Prostate gland (tissue), 2 donors: ENCODE results near the gene NISCH. TPM values are rescaled to one million over a fixed set of nuclear protein-coding genes. Genes with fewer than 3 reads are reported as not detected.

Experiments used
- DNase-seq: peaks from one replicate; pipeline ENCODE4 v3.0.0-alpha.2; 2019; ENCODE audit warnings: low spot score
- H3K27ac ChIP-seq, 2 donors: fragments of 200-600 bp; sonication (generic); 2 replicates each; pipeline ENCODE4 v1.5.1; 2017 to 2019
- H3K27me3 ChIP-seq: fragments of 200-600 bp; sonication (generic); replicated peaks from 2 replicates; pipeline ENCODE4 v1.5.1; 2019; ENCODE audit not compliant: insufficient read depth
- H3K36me3 ChIP-seq, 2 donors: fragments of 200-600 bp; sonication (generic); 1 replicate in 1 of 2; 2 replicates in 1 of 2; pipeline versions ENCODE4 v1.5.1 to v1.8.1; 2017 to 2019
- H3K4me1 ChIP-seq: fragments of 200-600 bp; sonication (generic); replicated peaks from 2 replicates; pipeline ENCODE4 v1.5.1; 2019
- H3K4me3 ChIP-seq, 2 donors: fragments of 200-600 bp; sonication (generic); 2 replicates each; pipeline ENCODE4 v1.5.1; 2017 to 2019
- H3K9me3 ChIP-seq: fragments of 200-600 bp; sonication (generic); 2 replicates; pipeline ENCODE4 v1.5.1; 2017
- CTCF ChIP-seq, 4 experiments: fragments of 200-600 bp in 2 of 4; fragments of 450-650 bp in 2 of 4; sonication (generic) in 2 of 4; IDR thresholded peaks; 1 replicate in 3 of 4; 2 replicates in 1 of 4; pipeline ENCODE4 v1.5.1; 2016 to 2019; ENCODE audit warnings: antibody characterized with exemption in 4 of 4, mild to moderate bottlenecking in 2 of 4, moderate library complexity in 2 of 4
- POLR2A ChIP-seq: fragments of 450-650 bp; IDR thresholded peaks from one replicate; pipeline ENCODE4 v1.6.1; 2016; ENCODE audit warnings: antibody characterized with exemption, mild to moderate bottlenecking
- POLR2AphosphoS5 ChIP-seq: sonication (generic); formaldehyde crosslinking; IDR thresholded peaks from one replicate; pipeline ENCODE4 v1.6.1; 2017; ENCODE audit warnings: antibody characterized with exemption
- WGBS: methylation state at CpG from one replicate; pipeline ENCODE4 v1.1.5; 2018; 5-methylcytosine and 5-hydroxymethylcytosine counted together
- intact Hi-C: fragments of 100-400 bp; cut with DNase I; formaldehyde crosslinking; loops from one replicate; pipeline ENCODE4 v1.14.2; 2022
- total RNA-seq, 2 donors: library from RNA; depleted of rRNA; stranded (reverse); fragments of >200 nt; gene quantifications; one replicate each; pipeline ENCODE4 v1.1.0, GENCODE V29; 2016

NISCH gene
- total RNA-seq, 2 donors from 2014 or later = 107 to 277 TPM

- Histone ChIP-seq H3K9me3 (no peaks in the 10 kb centered on the region), H3K4me3 (no peak overlapping the region), H3K27me3 (no peaks in the 10 kb centered on the region), H3K27ac (no peak overlapping the region), H3K36me3 (no peaks in the 10 kb centered on the region), H3K4me1 (peaks cover 23% of the 10 kb centered on the region)
- WGBS = 78% methylated on average over 2 of the region's 2 CpGs
- intact Hi-C loops = no loop called here
- TF ChIP-seq POLR2AphosphoS5 (no peak), POLR2A (no peak), CTCF (IDR thresholded peaks at IDR 0.05) (no peak)
- DNase-seq = no peak
Measured at GRCh38 chr3:52541050-52541449, 85.6 kb downstream of the NISCH start.

Other genes with a start within 250 kb of the NISCH start
- under 1 TPM in 1 of 2 donors, not detected in 1; 0.17 TPM for gene TLR9, start 230.0 kb upstream of the NISCH start, total RNA-seq
- gene TWF2, start 216.4 kb upstream of the NISCH start, total RNA-seq = 10 to 100 TPM; 60.9 to 65.5 TPM
- 10 to 100 TPM; 22.4 to 33.2 TPM for gene PPM1M, start 209.8 kb upstream of the NISCH start, total RNA-seq
- 10 to 100 TPM; 52.4 to 86.9 TPM for gene WDR82, start 177.0 kb upstream of the NISCH start, total RNA-seq
- 10 to 100 TPM in 1 of 2 donors, 1 to 10 TPM in 1; 7.3 to 12.2 TPM for gene GLYCTK, start 167.8 kb upstream of the NISCH start, total RNA-seq
- gene DNAH1, start 139.3 kb upstream of the NISCH start, total RNA-seq = 10 to 100 TPM in 1 of 2 donors, 1 to 10 TPM in 1; 5.6 to 18.7 TPM
- gene BAP1, start 45.6 kb upstream of the NISCH start, total RNA-seq = 100 to 1,000 TPM in 1 of 2 donors, 10 to 100 TPM in 1; 70.1 to 107 TPM
- gene PHF7, start 44.9 kb upstream of the NISCH start, total RNA-seq = 100 to 1,000 TPM in 1 of 2 donors, 1 to 10 TPM in 1; 6.4 to 176 TPM
- 1 to 10 TPM; 3.5 to 7.6 TPM for gene SEMA3G, start 10.5 kb upstream of the NISCH start, total RNA-seq
- 100 to 1,000 TPM in 1 of 2 donors, 1 to 10 TPM in 1; 2.7 to 109 TPM for gene TNNC1, start 1.6 kb upstream of the NISCH start, total RNA-seq
- gene STAB1, start 39.7 kb downstream of the NISCH start, total RNA-seq = 10 to 100 TPM; 21.8 to 68.6 TPM
- 100 to 1,000 TPM in 1 of 2 donors, 10 to 100 TPM in 1; 70.8 to 117 TPM for gene NT5DC2, start 78.3 kb downstream of the NISCH start, total RNA-seq
- gene UQCC5, start 81.0 kb downstream of the NISCH start, total RNA-seq = 10 to 100 TPM in 1 of 2 donors, 1 to 10 TPM in 1; 3.0 to 16.5 TPM
- gene PBRM1, start 230.3 kb downstream of the NISCH start, total RNA-seq = 10 to 100 TPM; 72.5 to 77.5 TPM
- gene GNL3, start 230.4 kb downstream of the NISCH start, total RNA-seq = 100 to 1,000 TPM in 1 of 2 donors, 10 to 100 TPM in 1; 50.7 to 116 TPM